Measurements from ENCODE around the gene GRB2. TPM values are rescaled to one million over a fixed set of nuclear protein-coding genes. Genes with fewer than 3 reads are reported as not detected.
"Not testable (repeated sequence)": the region's sequence is repeated elsewhere in the genome, so short reads cannot be mapped to it uniquely, and the experiment has no call there.

GRB2 gene
- total RNA-seq, 2 donors from 2014 or later = 85.5 to 86.6 TPM

GRCh38 chr17:75349589-75349988 is 55.9 kb downstream of the GRB2 start:
- H3K9me3 ChIP-seq (ENCODE audit: control insufficient read depth, low read length) = no peaks in the 10 kb centered on the region
- H3K9ac ChIP-seq (ENCODE audit: extremely low read depth, low read length, poor library complexity, severe bottlenecking) = no peak overlapping the region
- no peak overlapping the region for H3K4me3 ChIP-seq (ENCODE audit: low read length)
- no peak overlapping the region for H3K27ac Mint-ChIP-seq
- H3K9me3 Mint-ChIP-seq = peaks cover 5% of the 10 kb centered on the region
- peaks cover 47% of the 10 kb centered on the region for H3K4me1 Mint-ChIP-seq
- no peak for DNase-seq
- TF ChIP-seq CTCF (conservative IDR thresholded peaks at IDR 0.05) = no peak
- H3K27me3 Mint-ChIP-seq (ENCODE audit: insufficient read depth) = no peaks in the 10 kb centered on the region
- 95 to 100% methylated on average over 3 to 7 of the region's 8 CpGs for WGBS, 2 experiments (ENCODE audit: insufficient coverage in 1 of 2, insufficient read length in 1 of 2)
- no peak overlapping the region for H3K4me3 Mint-ChIP-seq
- H3K36me3 ChIP-seq (ENCODE audit: control insufficient read depth, insufficient read depth, low read length) = peaks cover 10% of the 10 kb centered on the region
- peaks cover 9% of the 10 kb centered on the region for H3K4me1 ChIP-seq (ENCODE audit: control insufficient read depth, insufficient read depth, low read length)
- H3K27ac ChIP-seq (ENCODE audit: low read depth, low read length) = no peak overlapping the region
- peaks cover 6% of the 10 kb centered on the region for H3K36me3 Mint-ChIP-seq (ENCODE audit: low read depth)
- H3K27me3 ChIP-seq (ENCODE audit: control insufficient read depth, insufficient read depth, low read length, poor library complexity, severe bottlenecking) = no peaks in the 10 kb centered on the region

GRCh38 chr17:75348386-75349012 is 57.0 kb downstream of the GRB2 start:
- H3K9ac ChIP-seq (ENCODE audit: extremely low read depth, low read length, poor library complexity, severe bottlenecking) = no peak overlapping the region
- no peaks in the 10 kb centered on the region for H3K36me3 Mint-ChIP-seq (ENCODE audit: low read depth)
- H3K27me3 ChIP-seq (ENCODE audit: control insufficient read depth, insufficient read depth, low read length, poor library complexity, severe bottlenecking) = no peaks in the 10 kb centered on the region
- no peaks in the 10 kb centered on the region for H3K27me3 Mint-ChIP-seq (ENCODE audit: insufficient read depth)
- H3K4me3 Mint-ChIP-seq = no peak overlapping the region
- H3K4me3 ChIP-seq (ENCODE audit: low read length) = no peak overlapping the region
- 93 to 97% methylated on average over 5 to 8 of the region's 8 CpGs for WGBS, 2 experiments (ENCODE audit: insufficient coverage in 1 of 2, insufficient read length in 1 of 2)
- H3K4me1 Mint-ChIP-seq = peaks cover 57% of the 10 kb centered on the region
- DNase-seq = no peak
- H3K4me1 ChIP-seq (ENCODE audit: control insufficient read depth, insufficient read depth, low read length) = peaks cover 9% of the 10 kb centered on the region
- no peaks in the 10 kb centered on the region for H3K9me3 Mint-ChIP-seq
- H3K9me3 ChIP-seq (ENCODE audit: control insufficient read depth, low read length) = no peaks in the 10 kb centered on the region
- no peak for TF ChIP-seq CTCF (conservative IDR thresholded peaks at IDR 0.05)
- peaks cover 7% of the 10 kb centered on the region for H3K36me3 ChIP-seq (ENCODE audit: control insufficient read depth, insufficient read depth, low read length)
- H3K27ac ChIP-seq (ENCODE audit: low read depth, low read length) = no peak overlapping the region
- no peak overlapping the region for H3K27ac Mint-ChIP-seq

DNA sequence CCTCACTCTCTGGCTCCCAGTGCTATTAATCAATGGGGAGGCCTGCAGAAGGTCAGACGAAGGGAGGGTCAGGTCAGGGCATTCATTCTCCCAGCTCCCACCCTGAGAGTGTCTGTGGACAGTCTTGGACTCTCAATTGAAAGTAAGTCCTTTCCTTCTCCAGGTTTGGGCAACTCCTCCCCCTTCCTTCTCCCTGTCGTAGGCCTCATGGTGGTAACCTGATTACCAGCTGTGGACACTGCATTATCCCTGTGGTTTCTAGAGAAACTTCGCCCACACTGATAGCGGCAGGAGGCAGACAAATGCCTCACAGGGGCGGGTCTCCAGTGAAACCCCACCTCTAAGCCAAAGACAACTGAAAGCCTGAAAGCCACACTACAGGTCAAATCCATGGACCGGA is 58.6 kb downstream of the GRB2 start:
- Histone ChIP-seq H3K4me1 (ENCODE audit: control insufficient read depth, insufficient read depth, low read length) (peaks cover 9% of the 10 kb centered on the region), H3K9ac (ENCODE audit: extremely low read depth, low read length, poor library complexity, severe bottlenecking) (peak overlapping the region; percentile 42), H3K36me3 (ENCODE audit: control insufficient read depth, insufficient read depth, low read length) (peaks cover 7% of the 10 kb centered on the region), H3K9me3 (ENCODE audit: control insufficient read depth, low read length) (no peaks in the 10 kb centered on the region), H3K27me3 (ENCODE audit: control insufficient read depth, insufficient read depth, low read length, poor library complexity, severe bottlenecking) (no peaks in the 10 kb centered on the region), H3K4me3 (ENCODE audit: low read length) (no peak overlapping the region), H3K27ac (ENCODE audit: low read depth, low read length) (no peak overlapping the region)
- WGBS, 2 experiments (ENCODE audit: insufficient coverage in 1 of 2, insufficient read length in 1 of 2) = 35 to 50% methylated on average over 3 to 6 of the region's 6 CpGs
- H3K4me1 Mint-ChIP-seq = peaks cover 55% of the 10 kb centered on the region
- DNase-seq = peak; percentile 90
- no peak for TF ChIP-seq CTCF (conservative IDR thresholded peaks at IDR 0.05)
- H3K36me3 Mint-ChIP-seq (ENCODE audit: low read depth) = no peaks in the 10 kb centered on the region
- H3K27me3 Mint-ChIP-seq (ENCODE audit: insufficient read depth) = no peaks in the 10 kb centered on the region
- H3K4me3 Mint-ChIP-seq = peak overlapping the region; percentile 21
- H3K27ac Mint-ChIP-seq = peak overlapping the region; percentile 88
- no peaks in the 10 kb centered on the region for H3K9me3 Mint-ChIP-seq

GRCh38 chr17:75346368-75346767 is 59.1 kb downstream of the GRB2 start:
- 70 to 77% methylated on average over 8 to 9 of the region's 9 CpGs for WGBS, 2 experiments (ENCODE audit: insufficient coverage in 1 of 2, insufficient read length in 1 of 2)
- Mint-ChIP-seq H3K4me1 (peaks cover 57% of the 10 kb centered on the region), H3K4me3 (peak overlapping the region; percentile 21), H3K27ac (peak overlapping the region; percentile 88)
- not testable (repeated sequence) for H3K36me3 Mint-ChIP-seq (ENCODE audit: low read depth); H3K36me3 ChIP-seq (ENCODE audit: control insufficient read depth, insufficient read depth, low read length); H3K27ac ChIP-seq (ENCODE audit: low read depth, low read length); H3K9me3 ChIP-seq (ENCODE audit: control insufficient read depth, low read length); H3K27me3 ChIP-seq (ENCODE audit: control insufficient read depth, insufficient read depth, low read length, poor library complexity, severe bottlenecking); DNase-seq; H3K4me1 ChIP-seq (ENCODE audit: control insufficient read depth, insufficient read depth, low read length); H3K9me3 Mint-ChIP-seq; H3K27me3 Mint-ChIP-seq (ENCODE audit: insufficient read depth); H3K4me3 ChIP-seq (ENCODE audit: low read length)
- H3K9ac ChIP-seq (ENCODE audit: extremely low read depth, low read length, poor library complexity, severe bottlenecking) = peak overlapping the region; percentile 42

Measured in endodermal cell (in vitro differentiated cells).